ENCODE data around the gene BCAS3. TPM values are rescaled to one million over a fixed set of nuclear protein-coding genes. Genes with fewer than 3 reads are reported as not detected.

The BCAS3 gene
- total RNA-seq, 4 donors from 2014 or later: 21.7 to 42.2 (median 23.0) TPM

- TF ChIP-seq, protein P1, sequence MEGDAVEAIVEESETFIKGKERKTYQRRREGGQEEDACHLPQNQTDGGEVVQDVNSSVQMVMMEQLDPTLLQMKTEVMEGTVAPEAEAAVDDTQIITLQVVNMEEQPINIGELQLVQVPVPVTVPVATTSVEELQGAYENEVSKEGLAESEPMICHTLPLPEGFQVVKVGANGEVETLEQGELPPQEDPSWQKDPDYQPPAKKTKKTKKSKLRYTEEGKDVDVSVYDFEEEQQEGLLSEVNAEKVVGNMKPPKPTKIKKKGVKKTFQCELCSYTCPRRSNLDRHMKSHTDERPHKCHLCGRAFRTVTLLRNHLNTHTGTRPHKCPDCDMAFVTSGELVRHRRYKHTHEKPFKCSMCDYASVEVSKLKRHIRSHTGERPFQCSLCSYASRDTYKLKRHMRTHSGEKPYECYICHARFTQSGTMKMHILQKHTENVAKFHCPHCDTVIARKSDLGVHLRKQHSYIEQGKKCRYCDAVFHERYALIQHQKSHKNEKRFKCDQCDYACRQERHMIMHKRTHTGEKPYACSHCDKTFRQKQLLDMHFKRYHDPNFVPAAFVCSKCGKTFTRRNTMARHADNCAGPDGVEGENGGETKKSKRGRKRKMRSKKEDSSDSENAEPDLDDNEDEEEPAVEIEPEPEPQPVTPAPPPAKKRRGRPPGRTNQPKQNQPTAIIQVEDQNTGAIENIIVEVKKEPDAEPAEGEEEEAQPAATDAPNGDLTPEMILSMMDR (IDR thresholded peaks at IDR 0.05; ENCODE audit: low read depth): no peak
Observed at GRCh38 chr17:61144137-61144536, 466.5 kb downstream of the BCAS3 start.

- TF ChIP-seq, protein P1 (IDR thresholded peaks at IDR 0.05; ENCODE audit: low read depth): no peak
Observed at GRCh38 chr17:61144617-61145564, 467.2 kb downstream of the BCAS3 start.

GRCh38 chr17:61149106-61149825 is 471.6 kb downstream of the BCAS3 start:
- TF ChIP-seq, protein P1 (IDR thresholded peaks at IDR 0.05; ENCODE audit: low read depth): no peak

DNA sequence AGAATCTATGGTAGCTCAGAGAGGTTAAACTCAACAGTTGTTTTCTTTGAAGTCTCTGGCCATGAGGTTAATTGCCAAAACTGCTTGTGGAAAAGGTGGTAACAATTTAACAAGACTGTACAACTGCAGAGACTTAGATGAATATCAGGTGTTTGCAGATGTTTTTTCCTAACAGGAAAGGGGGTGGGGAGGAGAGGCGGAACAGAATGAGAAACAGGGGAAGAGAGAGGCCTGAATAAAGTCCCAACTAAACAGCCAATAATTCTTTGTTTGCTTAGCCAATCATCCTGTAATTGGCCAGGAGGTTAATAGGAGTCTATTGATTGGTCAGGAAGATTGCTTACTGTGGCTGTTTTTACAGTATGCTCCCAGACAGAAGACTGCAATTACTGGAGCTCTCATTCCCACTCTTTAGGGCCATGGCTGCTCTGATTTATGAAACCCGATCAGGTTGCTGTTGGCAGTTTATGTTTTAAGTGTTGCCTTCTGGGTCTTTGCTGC is 472.3 kb downstream of the BCAS3 start:
- TF ChIP-seq, protein P1 (IDR thresholded peaks at IDR 0.05; ENCODE audit: low read depth): no peak

DNA sequence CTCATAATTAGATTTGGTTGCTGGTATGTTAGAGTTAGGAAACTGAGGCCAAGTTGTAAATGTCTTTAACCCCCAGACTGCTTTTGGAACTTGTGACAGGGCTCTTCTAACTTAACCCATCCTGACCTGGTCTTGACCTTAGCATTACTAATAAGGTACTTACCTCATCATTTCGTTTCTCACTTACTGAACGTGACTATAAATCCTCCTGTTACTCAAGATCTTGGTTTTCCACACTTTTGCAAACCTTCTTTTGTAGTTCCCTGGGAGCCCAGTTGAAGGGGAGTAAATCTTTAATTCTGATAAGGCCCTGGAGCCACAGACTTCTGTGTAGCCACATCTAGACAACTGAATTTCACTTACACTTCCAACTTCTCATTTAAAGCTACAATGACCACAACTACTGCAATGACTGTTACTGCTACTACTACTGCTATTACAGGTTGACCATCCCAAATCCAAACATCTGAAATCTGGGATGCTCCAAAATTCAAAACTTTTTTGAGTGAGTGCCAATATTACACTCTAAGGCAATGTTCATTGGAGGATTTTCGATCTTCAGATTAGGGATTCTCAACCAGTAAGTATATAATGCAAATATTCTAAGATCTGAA is 473.1 kb downstream of the BCAS3 start:
- TF ChIP-seq, protein P1 (IDR thresholded peaks at IDR 0.05; ENCODE audit: low read depth): no peak

- TF ChIP-seq, protein P1 (IDR thresholded peaks at IDR 0.05; ENCODE audit: low read depth): no peak
Observed at GRCh38 chr17:61152898-61153297, 475.2 kb downstream of the BCAS3 start.
